Sigmoid colon (tissue), 7 donors: Measurements from ENCODE around the gene AKIP1. TPM values are rescaled to one million over a fixed set of nuclear protein-coding genes. Genes with fewer than 3 reads are reported as not detected.
A peak's percentile ranks its signal among the peaks of the same experiment; 100 is the strongest.

Experiments used
- DNase-seq: peaks from one replicate; pipeline ENCODE4 v3.0.0-alpha.2; 2019
- H3K27ac ChIP-seq, 4 donors: fragments of 200-600 bp; sonication (generic); one replicate each; pipeline ENCODE4 v1.5.1; 2016 to 2019; ENCODE audit warnings: mild to moderate bottlenecking in 1 of 4
- H3K27me3 ChIP-seq, 3 donors: fragments of 200-600 bp; sonication (generic); one replicate each; pipeline ENCODE4 v1.5.1; 2019; ENCODE audit warnings: mild to moderate bottlenecking in 1 of 3
- H3K36me3 ChIP-seq, 4 donors: fragments of 200-600 bp; sonication (generic); one replicate each; pipeline ENCODE4 v1.5.1; 2016 to 2019
- H3K4me1 ChIP-seq, 4 donors: fragments of 200-600 bp; sonication (generic); one replicate each; pipeline ENCODE4 v1.5.1; 2017 to 2019
- H3K4me3 ChIP-seq, 4 donors: fragments of 200-600 bp; sonication (generic); one replicate each; pipeline ENCODE4 v1.5.1; 2017 to 2019; ENCODE audit warnings: mild to moderate bottlenecking in 2 of 4, moderate library complexity in 1 of 4
- H3K9me3 ChIP-seq, 4 donors: fragments of 200-600 bp in 3 of 4; sonication (generic) in 3 of 4; one replicate each; pipeline versions ENCODE4 v1.5.1 to v1.6.1; 2013 to 2019
- CTCF ChIP-seq, 4 experiments: fragments of 450-650 bp in 3 of 4; fragments of 200-600 bp in 1 of 4; IDR thresholded peaks; one replicate each; pipeline ENCODE4 v1.5.1; 2016 to 2019; ENCODE audit warnings: antibody characterized with exemption in 4 of 4, mild to moderate bottlenecking in 3 of 4, moderate library complexity in 2 of 4
- EP300 ChIP-seq, 4 donors: sonication (generic); formaldehyde crosslinking; IDR thresholded peaks; one replicate each; pipeline ENCODE4 v1.6.1; 2017; ENCODE audit warnings: antibody characterized with exemption in 4 of 4
- POLR2A ChIP-seq, 2 donors: fragments of 450-650 bp; IDR thresholded peaks; one replicate each; pipeline ENCODE4 v1.6.1; 2016; ENCODE audit warnings: antibody characterized with exemption in 2 of 2, mild to moderate bottlenecking in 2 of 2, moderate library complexity in 2 of 2
- POLR2AphosphoS5 ChIP-seq, 4 donors: sonication (generic); formaldehyde crosslinking; IDR thresholded peaks; one replicate each; pipeline ENCODE4 v1.6.1; 2017; ENCODE audit warnings: antibody characterized with exemption in 4 of 4
- WGBS, 2 donors: extraction: QIAGEN DNeasy Blood & Tissue Kit; methylation state at CpG; one replicate each; pipeline ENCODE4 v1.1.7; 2013; 5-methylcytosine and 5-hydroxymethylcytosine counted together
- intact Hi-C: fragments of 100-400 bp; cut with DNase I; formaldehyde crosslinking; loops from one replicate; pipeline ENCODE4 v1.15.1; 2023
- polyA plus RNA-seq, 3 donors: library from polyadenylated mRNA; stranded (reverse); fragments of 200-250 nt; gene quantifications; one replicate each; pipeline ENCODE4 v1.2.3, GENCODE V29; 2013
- total RNA-seq, 4 donors: library from RNA; depleted of rRNA; stranded (reverse); fragments of >200 nt; gene quantifications; one replicate each; pipeline ENCODE4 v1.1.0, GENCODE V29; 2016
- donor health status: healthy with polysubstance abuse.
- donor health status: Bipolar disorder and iron deficiency.
- donor health status: healthy.

AKIP1 gene
- total and polyA plus RNA-seq, 7 donors = 18.0 to 33.2 (median 21.6) TPM

- DNase-seq = no peak
- intact Hi-C loops = loop anchor here (2.0 to 5.0 kb wide), 5 partner anchors 41 to 277 kb away; partner anchors contain the start of genes AKIP1, RPL27A and TRIM66
- no peaks in the 10 kb centered on the region for H3K9me3 ChIP-seq
- TF ChIP-seq POLR2A (IDR thresholded peaks at IDR 0.05) = no peak
- peak in 1 of 4 donors; percentile 17 for TF ChIP-seq POLR2AphosphoS5 (IDR thresholded peaks at IDR 0.05)
- TF ChIP-seq CTCF (IDR thresholded peaks at IDR 0.05) = peak; percentile 42 to 61 (median 58)
- no peak overlapping the region for H3K4me3 ChIP-seq
- H3K27ac ChIP-seq = peak overlapping the region; percentile 71 to 79 (median 74)
- WGBS, 2 donors = 4 to 41% methylated on average over 2 of the region's 2 CpGs
- H3K4me1 ChIP-seq = peaks cover 0 to 36% (median 33%) of the 10 kb centered on the region in 4 donors
- H3K36me3 ChIP-seq = peaks cover 0 to 22% (median 10%) of the 10 kb centered on the region in 4 donors
- no peaks in the 10 kb centered on the region for H3K27me3 ChIP-seq
Measured at GRCh38 chr11:8959546-8960166, 48.7 kb downstream of the AKIP1 start.

GRCh38 chr11:8961401-8961800 lies 50.4 kb downstream of the AKIP1 start:
- H3K4me1 ChIP-seq = peaks cover 0 to 43% (median 42%) of the 10 kb centered on the region in 4 donors

GRCh38 chr11:8962841-8963240 lies 51.9 kb downstream of the AKIP1 start:
- WGBS, 2 donors = 6 to 32% methylated on average over 2 of the region's 2 CpGs
- intact Hi-C loops = loop anchor here (5.0 kb wide), 3 partner anchors 91 to 281 kb away; partner anchors contain the start of genes RPL27A and TRIM66

More at GRCh38 chr11:8961401-8961800, 50.4 kb downstream of the AKIP1 start:
- no peak for DNase-seq
- Histone ChIP-seq H3K9me3 (no peaks in the 10 kb centered on the region), H3K4me3 (no peak overlapping the region), H3K27me3 (no peaks in the 10 kb centered on the region), H3K36me3 (peaks cover 0 to 6% (median under 1%) of the 10 kb centered on the region in 4 donors), H3K27ac (peak overlapping the region in 2 of 4 donors; percentile 20 to 21)
- WGBS, 2 donors = 47 to 70% methylated on average over 2 of the region's 2 CpGs
- TF ChIP-seq POLR2A (IDR thresholded peaks at IDR 0.05) = no peak
- no peak for TF ChIP-seq POLR2AphosphoS5 (IDR thresholded peaks at IDR 0.05)
- TF ChIP-seq EP300 (IDR thresholded peaks at IDR 0.05) = no peak
- no peak for TF ChIP-seq CTCF (IDR thresholded peaks at IDR 0.05)
- intact Hi-C loops = loop anchor here (5.0 kb wide), 3 partner anchors 89 to 279 kb away; partner anchors contain the start of genes RPL27A and TRIM66

GRCh38 chr11:8963569-8964323 lies 52.8 kb downstream of the AKIP1 start:
- peak overlapping the region; percentile 65 to 91 (median 78) for H3K4me3 ChIP-seq
- DNase-seq = peak; percentile 90
- intact Hi-C loops = loop anchor here (5.0 kb wide), 3 partner anchors 91 to 281 kb away; partner anchors contain the start of genes RPL27A and TRIM66
- TF ChIP-seq CTCF (IDR thresholded peaks at IDR 0.05) (no peak), POLR2A (IDR thresholded peaks at IDR 0.05) (no peak), POLR2AphosphoS5 (IDR thresholded peaks at IDR 0.05) (no peak), EP300 (IDR thresholded peaks at IDR 0.05) (no peak)
- no peaks in the 10 kb centered on the region for H3K9me3 ChIP-seq
- no peaks in the 10 kb centered on the region for H3K27me3 ChIP-seq
- no peaks in the 10 kb centered on the region for H3K36me3 ChIP-seq
- 1 to 3% methylated on average over 39 of the region's 39 CpGs for WGBS, 2 donors
- peak overlapping the region; percentile 92 to 98 (median 96) for H3K27ac ChIP-seq
- peaks cover 0 to 43% (median 41%) of the 10 kb centered on the region in 4 donors for H3K4me1 ChIP-seq

More at GRCh38 chr11:8962841-8963240, 51.9 kb downstream of the AKIP1 start:
- no peaks in the 10 kb centered on the region for H3K27me3 ChIP-seq
- peaks cover 0 to 43% (median 42%) of the 10 kb centered on the region in 4 donors for H3K4me1 ChIP-seq
- peak overlapping the region; percentile 92 to 98 (median 96) for H3K27ac ChIP-seq
- H3K4me3 ChIP-seq = peak overlapping the region in 2 of 4 donors; percentile 86 to 91
- DNase-seq = no peak
- no peaks in the 10 kb centered on the region for H3K9me3 ChIP-seq
- no peak for TF ChIP-seq CTCF (IDR thresholded peaks at IDR 0.05)
- no peak for TF ChIP-seq POLR2AphosphoS5 (IDR thresholded peaks at IDR 0.05)
- TF ChIP-seq EP300 (IDR thresholded peaks at IDR 0.05) = no peak
- no peak for TF ChIP-seq POLR2A (IDR thresholded peaks at IDR 0.05)
- H3K36me3 ChIP-seq = no peaks in the 10 kb centered on the region
